ENCODE measurements around the gene ST6GALNAC1. TPM values are rescaled to one million over a fixed set of nuclear protein-coding genes. Genes with fewer than 3 reads are reported as not detected.

The ST6GALNAC1 gene
- total and polyA plus RNA-seq, 2 donors (not counting 3 experiments of a cell fraction or from before 2014, with no cell fraction given) = 0.19 to 0.55 TPM

GRCh38 chr17:76644995-76645394 lies 1.4 kb upstream of the ST6GALNAC1 start:
- no peak for DNase-seq (ENCODE audit: low read depth, low spot score)
- intact Hi-C loops (cut with micrococcal nuclease) = no loop called here
- BruUV-seq (replicated peaks) = no TSS peak
- Histone ChIP-seq H3K27ac (ENCODE audit: insufficient read depth, low read depth, low read length) (no peak overlapping the region), H2AFZ (ENCODE audit: low read depth, low read length) (no peak overlapping the region), H3K27me3 (ENCODE audit: control insufficient read depth in 2 of 2, insufficient read depth in 2 of 2, low read length in 2 of 2) (peaks cover 3 to 9% of the 10 kb centered on the region in 2 experiments), H3K36me3 (ENCODE audit: control insufficient read depth in 2 of 2, extremely low read depth in 1 of 2, insufficient read depth in 2 of 2, low read length in 2 of 2) (no peaks in the 10 kb centered on the region), H3K4me2 (ENCODE audit: insufficient read depth, low read length) (no peak overlapping the region), H3K9ac (replicated peaks; ENCODE audit: extremely low read depth, insufficient read depth, low read length) (no peak overlapping the region), H3K9me3 (replicated peaks; ENCODE audit: control insufficient read depth, insufficient read depth, low read length) (no peaks in the 10 kb centered on the region), H3K9me1 (replicated peaks; ENCODE audit: control insufficient read depth, extremely low read depth, insufficient read depth, low read length) (no peaks in the 10 kb centered on the region), H4K20me1 (replicated peaks; ENCODE audit: control insufficient read depth, extremely low read depth, insufficient read depth, low read length) (no peaks in the 10 kb centered on the region), H3K4me3 (replicated peaks in 1 of 3; ENCODE audit: insufficient read depth in 1 of 3, low read depth in 1 of 3, low read length in 3 of 3) (no peak overlapping the region), H3K4me1 (ENCODE audit: control insufficient read depth, extremely low read depth, insufficient read depth, low read length) (no peaks in the 10 kb centered on the region), H3K79me2 (ENCODE audit: control insufficient read depth, insufficient read depth, low read length) (no peaks in the 10 kb centered on the region)
- FAIRE-seq = no peak
- TF ChIP-seq JUN (IDR thresholded peaks at IDR 0.05; ENCODE audit: borderline replicate concordance, insufficient read depth, insufficient read length, low read depth) (no peak), MAX (IDR thresholded peaks at IDR 0.05; ENCODE audit: insufficient read depth, insufficient read length) (no peak), EZH2 (IDR thresholded peaks at IDR 0.05; ENCODE audit: borderline replicate concordance, low read depth, low read length, severe bottlenecking) (no peak), GATA2 (IDR thresholded peaks at IDR 0.05; ENCODE audit: insufficient read depth, insufficient read length, low read depth, low read length) (no peak), CTCF (IDR thresholded peaks at IDR 0.05; ENCODE audit: extremely low read depth in 1 of 2, insufficient read depth in 1 of 2, low read depth in 1 of 2, low read length in 2 of 2) (no peak), FOS (IDR thresholded peaks at IDR 0.05; ENCODE audit: borderline replicate concordance, insufficient read depth, low read length) (no peak), POLR2A (IDR thresholded peaks at IDR 0.05; ENCODE audit: low read depth, low read length) (no peak), MYC (IDR thresholded peaks at IDR 0.05; ENCODE audit: low read depth, low read length) (no peak), POLR2AphosphoS5 (IDR thresholded peaks at IDR 0.05; ENCODE audit: insufficient read depth, low read depth, low read length) (no peak)
- dilution Hi-C loops (cut with MboI; ENCODE audit: extremely low pct_ligation_motif_present, low sequenced_read_pairs) = no loop called here
- CTCF ChIA-PET = no interaction called here
- POLR2A ChIA-PET = no interaction called here

Data from endothelial cell of umbilical vein (primary cell).